Cardiac fibroblast (primary cell): ENCODE data around the gene NKX6-1.

Experiments used
- DNase-seq, 2 donors: peaks; one replicate each; pipeline versions ENCODE4 v3.0.0 to v3.0.0-alpha.2; 2010; ENCODE audit warnings: low read depth in 2 of 2
- H3K4me3 ChIP-seq, 2 donors: replicated peaks in 1 of 2; 1 replicate in 1 of 2; 2 replicates in 1 of 2; pipeline ENCODE4 v1.5.1; 2011; ENCODE audit warnings: low read depth in 2 of 2, low read length in 2 of 2, mild to moderate bottlenecking in 2 of 2, moderate library complexity in 1 of 2
- CTCF ChIP-seq: IDR thresholded peaks from one replicate; pipeline ENCODE4 v1.5.1; 2011; ENCODE audit warnings: low read depth, mild to moderate bottlenecking, low read length, inconsistent platforms

The NKX6-1 gene

GRCh38 chr4:84495118-84495793, 3.8 kb downstream of the NKX6-1 start:
- H3K4me3 ChIP-seq = no peak overlapping the region
- no peak for DNase-seq
- TF ChIP-seq CTCF = no peak

- no peak for DNase-seq
- H3K4me3 ChIP-seq = no peak overlapping the region
- TF ChIP-seq CTCF = no peak
These were observed 4.6 kb downstream of the NKX6-1 start for GRCh38 chr4:84494531-84494930.

GRCh38 chr4:84494076-84494475, 5.0 kb downstream of the NKX6-1 start:
- TF ChIP-seq CTCF = no peak
- no peak for DNase-seq
- no peak overlapping the region for H3K4me3 ChIP-seq

- TF ChIP-seq CTCF = no peak
- H3K4me3 ChIP-seq = no peak overlapping the region
- peak; percentile 24 to 29 for DNase-seq
These were observed 5.8 kb downstream of the NKX6-1 start for GRCh38 chr4:84493092-84493850.

- no peak for DNase-seq
- no peak for TF ChIP-seq CTCF
- H3K4me3 ChIP-seq = no peak overlapping the region
These were observed 6.4 kb downstream of the NKX6-1 start for GRCh38 chr4:84492737-84493091.

GRCh38 chr4:84492290-84492689, 6.8 kb downstream of the NKX6-1 start:
- no peak overlapping the region for H3K4me3 ChIP-seq
- no peak for DNase-seq
- no peak for TF ChIP-seq CTCF
